Gastrocnemius medialis (tissue), 4 donors: Measurements from ENCODE around the gene DNAJA2. TPM values are rescaled to one million over a fixed set of nuclear protein-coding genes. Genes with fewer than 3 reads are reported as not detected.

Experiments
- ATAC-seq, 2 donors: fragments of 150-250 bp; one replicate each; pipeline ENCODE4 v1.9.1; 2016
- DNase-seq, 2 donors: peaks; one replicate each; pipeline ENCODE4 v3.0.0-alpha.2; 2019
- H3K27ac ChIP-seq, 4 donors: fragments of 200-600 bp; sonication (generic); 1 replicate in 1 of 4; 2 replicates in 3 of 4; pipeline ENCODE4 v1.5.1; 2016 to 2018; ENCODE audit warnings: mild to moderate bottlenecking in 2 of 4, moderate library complexity in 1 of 4
- H3K27me3 ChIP-seq, 3 donors: fragments of 200-600 bp; sonication (generic) in 2 of 3; 1 replicate in 1 of 3; 2 replicates in 2 of 3; pipeline versions ENCODE4 v1.5.1 to v1.6.0; 2016 to 2019; ENCODE audit warnings: mild to moderate bottlenecking in 1 of 3, moderate library complexity in 1 of 3
- H3K36me3 ChIP-seq, 2 donors: fragments of 200-600 bp; sonication (generic) in 1 of 2; one replicate each; pipeline ENCODE4 v1.5.1; 2017 to 2018
- H3K4me1 ChIP-seq, 2 donors: fragments of 200-600 bp; sonication (generic) in 1 of 2; one replicate each; pipeline ENCODE4 v1.5.1; 2016 to 2017; ENCODE audit warnings: mild to moderate bottlenecking in 2 of 2
- H3K4me3 ChIP-seq, 4 donors: fragments of 200-600 bp; sonication (generic) in 3 of 4; 1 replicate in 1 of 4; 2 replicates in 3 of 4; pipeline ENCODE4 v1.5.1; 2016 to 2019; ENCODE audit warnings: mild to moderate bottlenecking in 2 of 4
- H3K9me3 ChIP-seq, 3 donors: fragments of 200-600 bp; sonication (generic) in 2 of 3; 1 replicate in 1 of 3; 2 replicates in 2 of 3; pipeline ENCODE4 v1.5.1; 2016 to 2019
- POLR2A ChIP-seq, 2 donors: fragments of 450-650 bp; IDR thresholded peaks; one replicate each; pipeline ENCODE4 v1.6.1; 2017; ENCODE audit warnings: antibody characterized with exemption in 2 of 2, mild to moderate bottlenecking in 2 of 2, moderate library complexity in 2 of 2
- in situ Hi-C, 4 donors: fragments of 200-750 bp; cut with MboI; loops; one replicate each; pipeline versions ENCODE4 v1.15.0 to v1.8.0; 2017; ENCODE audit warnings: low sequenced_read_pairs in 4 of 4
- intact Hi-C: fragments of 100-400 bp; cut with DNase I; formaldehyde crosslinking; loops from one replicate; pipeline ENCODE4 v1.15.1; 2023; ENCODE audit warnings: low total_unique reads
- total RNA-seq, 4 donors: library from RNA; depleted of rRNA; stranded (reverse); fragments of >200 nt; gene quantifications; one replicate each; pipeline versions ENCODE4 v1.1.0 to v1.2.3, GENCODE V29; 2016
- TF ChIP-seq, protein P1 (sequence below), 5 experiments: fragments of 450-650 bp in 3 of 5; fragments of 200-600 bp in 2 of 5; sonication (generic) in 2 of 5; IDR thresholded peaks in 4 of 5; conservative IDR thresholded peaks in 1 of 5; 1 replicate in 4 of 5; 2 replicates in 1 of 5; pipeline ENCODE4 v1.5.1; 2016 to 2019; ENCODE audit warnings: antibody characterized with exemption in 5 of 5, mild to moderate bottlenecking in 3 of 5, moderate library complexity in 3 of 5

DNAJA2 gene
- total RNA-seq, 4 donors from 2014 or later = 57.4 to 79.6 (median 70.5) TPM

DNA sequence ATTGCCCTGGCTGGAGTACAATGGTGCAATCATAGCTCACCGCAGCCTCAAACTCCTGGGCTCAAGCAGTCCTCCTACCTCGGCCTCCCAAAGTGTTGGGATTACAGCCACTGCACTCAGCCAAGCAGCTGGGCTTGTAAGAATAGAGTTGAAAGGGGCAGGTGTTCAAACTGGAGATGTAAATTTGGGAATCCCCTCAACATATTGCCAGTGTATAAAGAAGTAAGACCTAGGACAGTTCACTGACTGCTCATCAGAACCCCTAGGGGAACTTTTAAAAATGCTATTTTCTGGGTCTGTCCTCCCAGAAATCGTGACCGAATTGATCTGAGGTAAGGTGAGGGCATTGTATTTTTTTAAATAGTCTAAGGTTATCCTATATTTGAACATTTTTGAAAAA lies 8.9 kb upstream of the DNAJA2 start:
- TF ChIP-seq, protein P1, sequence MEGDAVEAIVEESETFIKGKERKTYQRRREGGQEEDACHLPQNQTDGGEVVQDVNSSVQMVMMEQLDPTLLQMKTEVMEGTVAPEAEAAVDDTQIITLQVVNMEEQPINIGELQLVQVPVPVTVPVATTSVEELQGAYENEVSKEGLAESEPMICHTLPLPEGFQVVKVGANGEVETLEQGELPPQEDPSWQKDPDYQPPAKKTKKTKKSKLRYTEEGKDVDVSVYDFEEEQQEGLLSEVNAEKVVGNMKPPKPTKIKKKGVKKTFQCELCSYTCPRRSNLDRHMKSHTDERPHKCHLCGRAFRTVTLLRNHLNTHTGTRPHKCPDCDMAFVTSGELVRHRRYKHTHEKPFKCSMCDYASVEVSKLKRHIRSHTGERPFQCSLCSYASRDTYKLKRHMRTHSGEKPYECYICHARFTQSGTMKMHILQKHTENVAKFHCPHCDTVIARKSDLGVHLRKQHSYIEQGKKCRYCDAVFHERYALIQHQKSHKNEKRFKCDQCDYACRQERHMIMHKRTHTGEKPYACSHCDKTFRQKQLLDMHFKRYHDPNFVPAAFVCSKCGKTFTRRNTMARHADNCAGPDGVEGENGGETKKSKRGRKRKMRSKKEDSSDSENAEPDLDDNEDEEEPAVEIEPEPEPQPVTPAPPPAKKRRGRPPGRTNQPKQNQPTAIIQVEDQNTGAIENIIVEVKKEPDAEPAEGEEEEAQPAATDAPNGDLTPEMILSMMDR (IDR thresholded peaks at IDR 0.05 in 4 of 5, conservative IDR thresholded peaks at IDR 0.05 in 1 of 5) = no peak
- no peak for TF ChIP-seq POLR2A (IDR thresholded peaks at IDR 0.05)
- in situ Hi-C loops = no loop called here
- no peak for DNase-seq

DNA sequence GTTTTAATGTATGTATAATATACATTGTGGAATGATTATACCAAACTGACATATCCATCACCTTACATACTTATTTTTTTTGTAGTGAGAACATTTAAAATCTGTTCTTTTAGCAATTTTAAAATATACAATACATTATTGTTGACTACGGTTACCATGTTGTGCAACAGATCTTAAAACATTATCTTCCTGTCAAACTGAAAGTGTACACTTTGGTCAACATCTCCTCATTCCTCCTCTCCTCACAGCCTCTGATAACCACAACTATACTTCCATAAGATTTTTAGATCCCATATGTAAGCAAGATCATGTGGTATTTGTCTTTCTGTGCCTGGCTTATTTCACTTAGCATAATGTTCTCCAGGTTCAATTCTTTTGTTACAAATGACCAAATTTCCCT lies 7.5 kb upstream of the DNAJA2 start:
- no peak overlapping the region for H3K27ac ChIP-seq
- no peaks in the 10 kb centered on the region for H3K9me3 ChIP-seq
- in situ Hi-C loops = no loop called here
- TF ChIP-seq, protein P1 (IDR thresholded peaks at IDR 0.05 in 4 of 5, conservative IDR thresholded peaks at IDR 0.05 in 1 of 5) = no peak
- no peak for TF ChIP-seq POLR2A (IDR thresholded peaks at IDR 0.05)
- ATAC-seq (no peak), DNase-seq (no peak)
- no peaks in the 10 kb centered on the region for H3K36me3 ChIP-seq
- no peak overlapping the region for H3K4me3 ChIP-seq
- no peaks in the 10 kb centered on the region for H3K27me3 ChIP-seq
- intact Hi-C loops = no loop called here
- no peaks in the 10 kb centered on the region for H3K4me1 ChIP-seq

More for the DNA sequence above, 8.9 kb upstream of the DNAJA2 start:
- no peak for ATAC-seq
- H3K36me3 ChIP-seq = no peaks in the 10 kb centered on the region
- H3K27ac ChIP-seq = no peak overlapping the region
- no peaks in the 10 kb centered on the region for H3K27me3 ChIP-seq
- no peaks in the 10 kb centered on the region for H3K4me1 ChIP-seq
- no peaks in the 10 kb centered on the region for H3K9me3 ChIP-seq
- H3K4me3 ChIP-seq = no peak overlapping the region
- intact Hi-C loops = no loop called here

DNA sequence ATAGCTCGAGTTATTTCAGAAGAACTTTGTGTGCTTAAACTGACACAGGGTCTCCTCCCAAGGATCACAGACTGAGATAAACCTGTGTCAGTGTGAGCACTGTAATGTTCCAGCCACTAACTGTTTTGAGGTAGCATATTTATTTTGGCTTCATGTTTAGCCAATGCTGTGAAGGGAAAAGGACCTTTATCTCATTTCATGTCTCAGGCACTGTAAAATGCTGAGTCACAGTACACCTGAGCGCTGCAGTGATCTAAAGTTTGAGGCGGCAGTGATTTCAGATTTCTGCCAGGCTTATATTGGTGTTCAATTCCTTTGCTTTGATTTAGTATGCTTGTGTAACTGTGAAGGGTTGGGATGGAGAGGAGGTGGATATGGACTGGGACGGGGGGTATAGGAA lies 3.1 kb upstream of the DNAJA2 start:
- no peak for DNase-seq
- in situ Hi-C loops = no loop called here
- peaks cover 18 to 20% of the 10 kb centered on the region in 2 donors for H3K4me1 ChIP-seq
- no peak overlapping the region for H3K27ac ChIP-seq
- H3K27me3 ChIP-seq = no peaks in the 10 kb centered on the region
- intact Hi-C loops = loop anchor here (10.0 kb wide), 1 partner anchor 1408 kb away; the partner anchor contains the start of gene SIAH1
- H3K4me3 ChIP-seq = no peak overlapping the region
- H3K9me3 ChIP-seq = no peaks in the 10 kb centered on the region
- no peak for TF ChIP-seq POLR2A (IDR thresholded peaks at IDR 0.05)
- TF ChIP-seq, protein P1 (IDR thresholded peaks at IDR 0.05 in 4 of 5, conservative IDR thresholded peaks at IDR 0.05 in 1 of 5) = no peak
- no peak for ATAC-seq
- H3K36me3 ChIP-seq = no peaks in the 10 kb centered on the region

DNA sequence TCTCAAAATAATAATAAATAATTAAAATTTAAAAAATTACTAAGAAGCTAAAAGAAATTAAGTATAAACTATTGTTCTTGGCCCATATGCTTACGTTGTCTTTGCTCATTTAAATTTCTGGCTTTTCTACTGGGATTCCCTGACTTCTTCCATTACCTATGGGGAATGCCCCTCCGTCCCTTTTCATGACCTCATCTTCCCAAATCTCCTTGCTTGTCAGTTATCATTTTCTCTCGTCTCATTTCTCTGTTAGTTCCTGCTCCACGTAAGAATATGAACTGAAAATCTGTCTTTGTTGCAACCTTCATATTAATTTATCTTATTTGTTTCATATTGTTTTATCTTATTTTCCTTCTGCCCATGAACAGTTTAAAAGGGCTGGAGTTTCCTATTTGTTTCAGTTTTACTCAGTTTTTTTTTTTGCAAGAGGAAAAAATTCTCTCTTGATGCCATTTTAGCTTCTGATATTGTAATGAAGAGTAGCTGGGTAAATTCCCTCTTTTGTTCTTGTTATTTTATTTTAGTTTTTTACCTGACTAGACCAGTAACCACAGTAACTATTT lies 2.5 kb upstream of the DNAJA2 start:
- intact Hi-C loops (loop anchor here (10.0 kb wide), 1 partner anchor 1409 kb away; the partner anchor contains the start of gene SIAH1), in situ Hi-C loops (no loop called here)
- no peak for TF ChIP-seq POLR2A (IDR thresholded peaks at IDR 0.05)
- TF ChIP-seq, protein P1 (IDR thresholded peaks at IDR 0.05 in 4 of 5, conservative IDR thresholded peaks at IDR 0.05 in 1 of 5) = no peak
- H3K27me3 ChIP-seq = no peaks in the 10 kb centered on the region
- peaks cover 21% of the 10 kb centered on the region in 2 donors for H3K4me1 ChIP-seq
- no peak for DNase-seq
- no peaks in the 10 kb centered on the region for H3K36me3 ChIP-seq
- H3K4me3 ChIP-seq = no peak overlapping the region
- H3K27ac ChIP-seq = no peak overlapping the region
- ATAC-seq = no peak
- no peaks in the 10 kb centered on the region for H3K9me3 ChIP-seq

DNA sequence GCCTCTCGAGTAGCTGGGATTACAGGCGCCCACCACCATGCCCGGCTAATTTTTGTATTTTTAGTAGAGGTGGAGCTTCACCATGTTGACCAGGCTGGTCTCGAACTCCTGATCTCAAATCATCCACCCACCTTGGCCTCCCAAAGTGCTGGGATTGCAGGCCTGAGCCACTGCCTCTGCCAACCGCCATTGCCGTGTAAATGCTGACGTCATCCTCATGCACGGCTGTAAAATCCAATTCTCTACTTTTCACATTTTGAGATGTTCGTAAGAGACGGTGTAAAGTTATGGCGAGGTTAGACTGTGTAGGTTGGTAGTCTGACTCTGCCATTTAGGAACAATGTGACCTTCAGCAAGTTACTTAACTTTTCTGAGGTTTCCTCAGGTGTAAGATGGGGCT lies 1.7 kb upstream of the DNAJA2 start:
- Histone ChIP-seq H3K27me3 (no peaks in the 10 kb centered on the region), H3K4me3 (no peak overlapping the region), H3K36me3 (no peaks in the 10 kb centered on the region), H3K4me1 (peaks cover 24% of the 10 kb centered on the region in 2 donors), H3K9me3 (no peaks in the 10 kb centered on the region), H3K27ac (peak overlapping the region in 1 of 4 donors; percentile 98)
- in situ Hi-C loops (no loop called here), intact Hi-C loops (loop anchor here (10.0 kb wide), 1 partner anchor 1410 kb away; the partner anchor contains the start of gene SIAH1)
- DNase-seq = no peak
- no peak for ATAC-seq
- TF ChIP-seq POLR2A (IDR thresholded peaks at IDR 0.05) = no peak
- TF ChIP-seq, protein P1 (IDR thresholded peaks at IDR 0.05 in 4 of 5, conservative IDR thresholded peaks at IDR 0.05 in 1 of 5) = no peak
